Measurements from ENCODE around the gene NDST3. TPM values are rescaled to one million over a fixed set of nuclear protein-coding genes. Genes with fewer than 3 reads are reported as not detected.

Gene NDST3
- total RNA-seq, 1 experiment from 2014 or later, result 0.70 TPM

GRCh38 chr4:118085700-118086099 is 51.4 kb downstream of the NDST3 start:
- Mint-ChIP-seq H3K9me3 (no peaks in the 10 kb centered on the region), H3K4me3 (no peak overlapping the region), H3K27ac (no peak overlapping the region), H3K4me1 (peaks cover 15 to 18% of the 10 kb centered on the region in 2 experiments), H3K27me3 (ENCODE audit: low read depth) (no peaks in the 10 kb centered on the region), H3K36me3 (ENCODE audit: insufficient read depth in 1 of 3, low read depth in 3 of 3) (no peaks in the 10 kb centered on the region)
- H3K56ac ChIP-seq (ENCODE audit: insufficient read length, low read depth, low read length), result no peak overlapping the region
- no peak overlapping the region for H2AK5ac ChIP-seq (ENCODE audit: insufficient read length, low read length)
- no peak overlapping the region for H4K8ac ChIP-seq (replicated peaks; ENCODE audit: insufficient read length, low read depth, low read length)
- no peaks in the 10 kb centered on the region for H4K20me1 ChIP-seq (ENCODE audit: control insufficient read depth, insufficient read depth, insufficient read length)
- H2BK15ac ChIP-seq (ENCODE audit: low read depth, low read length), result no peak overlapping the region
- H3K4me1 ChIP-seq (ENCODE audit: insufficient read depth, low read length), result no peaks in the 10 kb centered on the region; the same call in 1 of the 2 replicates
- no peaks in the 10 kb centered on the region for H3K23me2 ChIP-seq (ENCODE audit: insufficient read length, low read depth, low read length, poor library complexity, severe bottlenecking)
- no CpG with 5 or more reads among the region's 4 CpGs for WGBS (ENCODE audit: extremely low coverage, insufficient read length, low lambda C conversion rate)
- H3K79me2 ChIP-seq (ENCODE audit: insufficient read depth, low read length), result no peaks in the 10 kb centered on the region
- no peak overlapping the region for H3T11ph ChIP-seq (ENCODE audit: low read length)
- no peak for TF ChIP-seq CTCF (conservative IDR thresholded peaks at IDR 0.05)
- no peak overlapping the region for H2BK5ac ChIP-seq (ENCODE audit: insufficient read length, low read length)
- no peak overlapping the region for H2BK120ac ChIP-seq (ENCODE audit: low read depth, low read length, poor library complexity, severe bottlenecking)
- H3K23ac ChIP-seq (ENCODE audit: insufficient read length, low read depth, low read length), result no peak overlapping the region
- no peak overlapping the region for H3K14ac ChIP-seq (ENCODE audit: insufficient read depth, low read length)
- no peak overlapping the region for H4K5ac ChIP-seq (ENCODE audit: insufficient read length, low read depth, low read length)
- no peaks in the 10 kb centered on the region for H3K79me1 ChIP-seq (ENCODE audit: insufficient read depth, low read depth, low read length, poor library complexity, severe bottlenecking)
- no peak overlapping the region for H2AFZ ChIP-seq (ENCODE audit: low read length)
- H3K4ac ChIP-seq (ENCODE audit: low read depth, low read length), result no peak overlapping the region
- no peak overlapping the region for H3K27ac ChIP-seq (ENCODE audit: insufficient read length, low read depth, low read length)
- H2BK12ac ChIP-seq (ENCODE audit: insufficient read length, low read depth, low read length), result no peak overlapping the region
- no peaks in the 10 kb centered on the region for H3K27me3 ChIP-seq (ENCODE audit: insufficient read depth, low read length)
- no peak overlapping the region for H3K18ac ChIP-seq (ENCODE audit: insufficient read length, low read depth, low read length)
- DNase-seq, result no peak
- H2BK20ac ChIP-seq (ENCODE audit: low read depth, low read length, poor library complexity, severe bottlenecking), result no peak overlapping the region
- no peak overlapping the region for H3K4me2 ChIP-seq (ENCODE audit: insufficient read depth, insufficient read length, low read length)
- no peak overlapping the region for H3K9ac ChIP-seq (ENCODE audit: extremely low read depth, insufficient read length, low read length)
- H3K9me3 ChIP-seq (ENCODE audit: control insufficient read depth, low read depth, low read length), result no peaks in the 10 kb centered on the region
- no peak overlapping the region for H4K91ac ChIP-seq (ENCODE audit: insufficient read length, low read depth, low read length)
